HUES6 (cell line): ENCODE results near the gene SOWAHA.

Experiments used
- H3K27ac ChIP-seq: 2 replicates; pipeline ENCODE4 v1.7.0; 2013; ENCODE audit warnings: low read depth, mild to moderate bottlenecking, low read length, inconsistent platforms
- H3K27me3 ChIP-seq: 2 replicates; pipeline ENCODE4 v1.6.1; 2013; ENCODE audit warnings: low read length; ENCODE audit not compliant: control insufficient read depth, insufficient read depth
- H3K36me3 ChIP-seq: 2 replicates; pipeline ENCODE4 v1.6.1; 2013; ENCODE audit warnings: low read length; ENCODE audit not compliant: control insufficient read depth, insufficient read depth
- H3K4me1 ChIP-seq: 2 replicates; pipeline ENCODE4 v1.6.1; 2013; ENCODE audit warnings: low read length; ENCODE audit not compliant: control insufficient read depth, insufficient read depth
- H3K4me3 ChIP-seq: 2 replicates; pipeline ENCODE4 v1.5.1; 2013; ENCODE audit warnings: low read depth, low read length
- H3K9ac ChIP-seq: one replicate; pipeline ENCODE4 v1.6.1; 2013; ENCODE audit warnings: mild to moderate bottlenecking, low read length
- H3K9me3 ChIP-seq: 2 replicates; pipeline ENCODE4 v1.6.1; 2013; ENCODE audit warnings: low read depth, low read length; ENCODE audit not compliant: control insufficient read depth, insufficient read depth

Gene SOWAHA

DNA sequence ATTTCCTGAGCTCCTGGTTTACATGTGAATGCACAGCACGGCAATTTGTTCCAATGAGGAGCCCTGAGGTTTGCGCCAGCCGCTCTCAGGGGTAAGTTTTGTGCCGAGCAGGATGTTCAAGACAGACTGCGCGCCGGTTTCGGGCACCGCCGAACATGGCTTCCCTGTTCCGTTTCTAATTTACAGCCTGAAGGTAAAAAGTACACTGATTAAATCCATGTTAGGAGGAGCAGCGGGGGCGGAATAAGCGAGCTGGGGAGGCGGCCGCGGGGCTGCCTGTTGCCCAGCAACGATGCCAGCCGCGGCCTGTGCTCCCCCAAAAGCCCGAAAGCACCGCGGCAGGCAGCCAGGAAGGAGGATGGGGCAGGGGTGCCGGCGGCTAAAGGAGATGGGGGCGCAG lies 6.4 kb downstream of the SOWAHA start:
- Histone ChIP-seq H3K9ac (no peak overlapping the region), H3K4me3 (no peak overlapping the region), H3K36me3 (no peaks in the 10 kb centered on the region), H3K4me1 (peaks cover 9% of the 10 kb centered on the region), H3K27ac (no peak overlapping the region), H3K9me3 (no peaks in the 10 kb centered on the region), H3K27me3 (peaks cover 44% of the 10 kb centered on the region)

GRCh38 chr5:132820162-132820754 lies 7.2 kb downstream of the SOWAHA start:
- Histone ChIP-seq H3K27me3 (peaks cover 44% of the 10 kb centered on the region), H3K27ac (no peak overlapping the region), H3K4me3 (no peak overlapping the region)

DNA sequence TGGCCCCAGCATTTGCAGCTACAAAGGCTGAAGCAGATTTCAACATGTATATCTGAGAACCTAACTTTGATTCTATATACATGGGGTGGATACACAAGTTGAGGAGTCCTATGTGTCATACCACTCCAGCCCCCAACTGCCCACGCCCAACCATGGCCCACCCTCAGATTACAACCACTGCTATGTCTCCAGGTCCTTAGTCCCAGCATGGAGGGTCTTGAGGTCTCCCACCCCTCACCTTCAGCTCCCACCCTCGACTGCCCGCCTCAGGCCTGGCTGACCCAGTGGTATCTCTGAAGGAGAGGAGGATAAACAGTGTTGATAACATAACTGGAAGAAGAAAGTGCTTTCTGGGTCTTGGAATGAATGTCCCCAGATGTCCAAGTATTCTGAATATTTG lies 8.2 kb downstream of the SOWAHA start:
- H3K36me3 ChIP-seq = no peaks in the 10 kb centered on the region
- H3K9me3 ChIP-seq = no peaks in the 10 kb centered on the region
- H3K4me3 ChIP-seq = no peak overlapping the region
- peaks cover 44% of the 10 kb centered on the region for H3K27me3 ChIP-seq
- peaks cover 22% of the 10 kb centered on the region for H3K4me1 ChIP-seq
- no peak overlapping the region for H3K27ac ChIP-seq
- H3K9ac ChIP-seq = no peak overlapping the region

More at GRCh38 chr5:132820162-132820754, 7.2 kb downstream of the SOWAHA start:
- H3K36me3 ChIP-seq = no peaks in the 10 kb centered on the region
- no peaks in the 10 kb centered on the region for H3K9me3 ChIP-seq
- H3K4me1 ChIP-seq = peaks cover 16% of the 10 kb centered on the region
- H3K9ac ChIP-seq = no peak overlapping the region

GRCh38 chr5:132821791-132822190 lies 8.7 kb downstream of the SOWAHA start:
- H3K9me3 ChIP-seq = no peaks in the 10 kb centered on the region
- H3K36me3 ChIP-seq = no peaks in the 10 kb centered on the region
- H3K27ac ChIP-seq = no peak overlapping the region
- no peak overlapping the region for H3K4me3 ChIP-seq
- H3K9ac ChIP-seq = no peak overlapping the region
- peaks cover 26% of the 10 kb centered on the region for H3K4me1 ChIP-seq
- H3K27me3 ChIP-seq = peaks cover 45% of the 10 kb centered on the region

DNA sequence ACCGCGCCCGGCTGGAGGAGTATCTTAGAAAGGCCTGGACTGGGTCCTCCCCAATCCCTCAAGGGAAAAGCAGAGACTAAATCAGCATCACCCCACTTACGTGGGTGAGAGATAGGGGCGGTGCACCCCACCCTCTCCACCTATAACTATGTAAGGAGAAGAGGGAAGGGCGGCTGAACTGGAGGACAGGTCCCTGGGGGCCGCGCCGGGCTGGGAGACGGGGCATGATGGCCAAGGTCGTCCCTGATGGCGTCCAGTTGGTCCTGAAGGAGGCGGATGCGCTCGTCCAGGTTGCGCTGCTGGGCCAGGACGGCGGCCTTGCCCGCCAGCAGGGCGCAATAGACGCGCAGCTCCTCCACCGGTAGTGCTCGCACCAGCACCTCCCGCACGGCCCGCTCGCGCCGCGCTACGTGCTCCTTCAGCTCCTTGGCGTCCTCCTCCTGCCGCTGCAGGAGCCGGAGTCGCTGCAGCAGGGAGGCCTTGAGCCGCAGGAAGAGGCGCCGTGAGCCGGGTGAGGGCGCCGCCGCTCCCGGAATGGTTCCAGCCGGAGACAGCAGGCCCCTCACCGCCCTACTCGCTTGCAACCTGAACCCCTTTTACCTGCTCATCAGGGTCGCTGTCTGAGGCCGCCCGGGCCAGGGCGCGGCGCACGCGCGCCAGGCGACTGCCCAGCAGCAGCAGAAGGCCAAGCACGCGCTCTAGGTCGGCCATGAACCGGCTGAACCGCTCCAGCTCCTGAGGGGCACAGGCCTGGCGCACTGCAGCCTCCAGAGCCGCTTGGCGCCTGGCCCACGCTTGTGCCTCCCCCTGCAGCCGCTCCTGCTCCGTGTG lies 9.8 kb downstream of the SOWAHA start:
- Histone ChIP-seq H3K27me3 (peaks cover 56% of the 10 kb centered on the region), H3K27ac (no peak overlapping the region; the same call in 1 of the 2 replicates), H3K4me1 (peaks cover 26% of the 10 kb centered on the region), H3K4me3 (peak overlapping the region; percentile 42), H3K9me3 (no peaks in the 10 kb centered on the region), H3K9ac (peak overlapping the region; percentile 37), H3K36me3 (no peaks in the 10 kb centered on the region)

DNA sequence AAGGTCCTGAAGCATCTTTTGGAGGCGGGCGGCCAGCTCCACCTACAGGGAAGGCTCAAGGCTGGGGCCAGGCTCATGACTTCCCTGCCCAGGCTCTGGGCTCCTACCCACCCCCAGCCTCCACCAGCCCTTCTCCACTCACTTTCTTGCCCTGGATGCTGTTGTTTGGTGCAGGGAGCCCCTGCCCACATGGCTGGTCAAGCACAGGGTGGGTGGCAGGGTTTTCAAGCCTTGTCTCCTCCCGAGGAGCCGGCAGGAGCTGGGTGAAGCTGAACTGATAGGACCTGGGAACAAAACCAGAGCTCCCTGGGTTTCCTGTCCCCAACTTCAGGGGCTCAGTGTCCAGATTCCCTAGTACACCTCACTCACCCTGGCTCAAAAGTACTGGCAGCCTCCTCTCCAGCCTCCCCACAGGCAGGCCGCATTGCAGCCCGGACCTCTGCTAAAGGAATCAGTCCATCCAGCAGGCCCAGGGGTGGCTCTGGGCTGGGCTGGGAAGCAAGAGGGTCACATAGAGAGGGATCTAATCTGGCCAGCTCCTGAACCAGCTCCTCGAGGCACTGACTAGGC lies 10.5 kb downstream of the SOWAHA start:
- Histone ChIP-seq H3K4me1 (peaks cover 26% of the 10 kb centered on the region), H3K27ac (no peak overlapping the region; the same call in 1 of the 2 replicates), H3K9me3 (no peaks in the 10 kb centered on the region), H3K36me3 (no peaks in the 10 kb centered on the region), H3K9ac (peak overlapping the region; percentile 37), H3K27me3 (peaks cover 60% of the 10 kb centered on the region), H3K4me3 (peak overlapping the region; percentile 42)

DNA sequence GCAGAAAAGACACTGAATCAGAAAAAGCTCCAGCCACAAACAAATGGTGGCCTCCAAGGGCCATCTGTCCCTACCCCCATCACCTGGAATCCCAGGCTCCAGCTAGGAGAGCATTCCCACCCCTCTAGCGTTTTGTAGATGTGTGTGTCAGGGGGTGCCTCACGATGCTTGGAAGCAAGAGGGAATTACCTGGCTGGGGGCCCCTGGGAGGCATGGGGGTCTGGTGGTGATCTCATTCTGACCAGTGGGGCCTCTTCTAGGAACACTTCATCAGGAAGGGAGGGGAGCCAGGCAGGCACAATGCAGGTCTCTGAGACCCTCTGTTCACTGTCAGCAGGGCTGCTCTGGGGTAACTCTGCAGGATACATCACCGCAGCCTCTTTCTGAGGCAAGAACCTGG lies 11.3 kb downstream of the SOWAHA start:
- no peaks in the 10 kb centered on the region for H3K36me3 ChIP-seq
- no peaks in the 10 kb centered on the region for H3K9me3 ChIP-seq
- peaks cover 67% of the 10 kb centered on the region for H3K27me3 ChIP-seq
- H3K4me1 ChIP-seq = peaks cover 27% of the 10 kb centered on the region
- H3K4me3 ChIP-seq = no peak overlapping the region
- H3K27ac ChIP-seq = no peak overlapping the region
- H3K9ac ChIP-seq = no peak overlapping the region

- H3K4me1 ChIP-seq = peaks cover 31% of the 10 kb centered on the region
- H3K27ac ChIP-seq = no peak overlapping the region
- peak overlapping the region; percentile 58 for H3K4me3 ChIP-seq
- H3K36me3 ChIP-seq = no peaks in the 10 kb centered on the region
- H3K9me3 ChIP-seq = no peaks in the 10 kb centered on the region
- H3K9ac ChIP-seq = peak overlapping the region; percentile 51
- peaks cover 75% of the 10 kb centered on the region for H3K27me3 ChIP-seq
Measured at GRCh38 chr5:132825033-132825833, 12.1 kb downstream of the SOWAHA start.

- peak overlapping the region; percentile 51 for H3K9ac ChIP-seq
- peaks cover 76% of the 10 kb centered on the region for H3K27me3 ChIP-seq
- H3K36me3 ChIP-seq = no peaks in the 10 kb centered on the region
- peaks cover 31% of the 10 kb centered on the region for H3K4me1 ChIP-seq
- peak overlapping the region; percentile 58 for H3K4me3 ChIP-seq
- no peaks in the 10 kb centered on the region for H3K9me3 ChIP-seq
- H3K27ac ChIP-seq = no peak overlapping the region
Measured at GRCh38 chr5:132825834-132826391, 12.8 kb downstream of the SOWAHA start.

- no peak overlapping the region for H3K27ac ChIP-seq
- no peaks in the 10 kb centered on the region for H3K9me3 ChIP-seq
- H3K4me3 ChIP-seq = peak overlapping the region; percentile 58
- H3K9ac ChIP-seq = no peak overlapping the region
- H3K27me3 ChIP-seq = peaks cover 81% of the 10 kb centered on the region
- peaks cover 31% of the 10 kb centered on the region for H3K4me1 ChIP-seq
- no peaks in the 10 kb centered on the region for H3K36me3 ChIP-seq
Measured at GRCh38 chr5:132826424-132827082, 13.5 kb downstream of the SOWAHA start.
